ENCODE data around the gene FAM200C. TPM values are rescaled to one million over a fixed set of nuclear protein-coding genes. Genes with fewer than 3 reads are reported as not detected.

Gene FAM200C
- polyA plus RNA-seq, 1 donor (not counting 4 experiments of a cell fraction or from before 2014, with no cell fraction given): 1.7 TPM

DNA sequence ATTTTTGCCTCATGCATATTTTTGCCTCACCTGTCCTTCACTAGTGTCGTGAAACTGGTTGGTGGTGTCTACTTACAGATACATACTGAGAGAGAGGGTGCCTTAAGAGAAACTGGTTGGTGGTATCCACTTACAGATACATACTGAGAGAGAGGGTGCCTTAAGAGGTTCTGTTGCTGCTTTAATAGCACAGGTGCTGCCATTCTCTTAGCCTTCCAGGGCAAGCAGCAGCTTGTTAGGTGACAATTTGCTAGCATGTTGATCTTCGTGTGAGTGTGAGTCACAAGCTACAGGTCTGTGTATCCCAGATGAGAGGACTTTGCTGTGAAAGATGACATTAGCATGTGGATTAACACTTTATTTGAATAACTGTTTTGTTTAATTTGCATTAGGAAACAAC, 23.2 kb upstream of the FAM200C start:
- no peak for DNase-seq (ENCODE audit: low read depth, low spot score)
- no peaks in the 10 kb centered on the region for H3K27me3 ChIP-seq (ENCODE audit: control insufficient read depth, extremely low read depth, insufficient read depth, low read length)
- peak overlapping the region; percentile 1 to 87 (median 79) for H3K4me3 ChIP-seq (ENCODE audit: control insufficient read depth in 2 of 3, extremely low read depth in 1 of 3, insufficient read depth in 2 of 3, low read depth in 1 of 3, low read length in 3 of 3)
- H3K27ac ChIP-seq (ENCODE audit: control insufficient read depth, insufficient read depth, low read length): peak overlapping the region; percentile 90
- no peaks in the 10 kb centered on the region for H4K20me1 ChIP-seq (ENCODE audit: control insufficient read depth, extremely low read depth, insufficient read depth, low read length)
- FAIRE-seq: peak; percentile 83
- TF ChIP-seq, protein P1, sequence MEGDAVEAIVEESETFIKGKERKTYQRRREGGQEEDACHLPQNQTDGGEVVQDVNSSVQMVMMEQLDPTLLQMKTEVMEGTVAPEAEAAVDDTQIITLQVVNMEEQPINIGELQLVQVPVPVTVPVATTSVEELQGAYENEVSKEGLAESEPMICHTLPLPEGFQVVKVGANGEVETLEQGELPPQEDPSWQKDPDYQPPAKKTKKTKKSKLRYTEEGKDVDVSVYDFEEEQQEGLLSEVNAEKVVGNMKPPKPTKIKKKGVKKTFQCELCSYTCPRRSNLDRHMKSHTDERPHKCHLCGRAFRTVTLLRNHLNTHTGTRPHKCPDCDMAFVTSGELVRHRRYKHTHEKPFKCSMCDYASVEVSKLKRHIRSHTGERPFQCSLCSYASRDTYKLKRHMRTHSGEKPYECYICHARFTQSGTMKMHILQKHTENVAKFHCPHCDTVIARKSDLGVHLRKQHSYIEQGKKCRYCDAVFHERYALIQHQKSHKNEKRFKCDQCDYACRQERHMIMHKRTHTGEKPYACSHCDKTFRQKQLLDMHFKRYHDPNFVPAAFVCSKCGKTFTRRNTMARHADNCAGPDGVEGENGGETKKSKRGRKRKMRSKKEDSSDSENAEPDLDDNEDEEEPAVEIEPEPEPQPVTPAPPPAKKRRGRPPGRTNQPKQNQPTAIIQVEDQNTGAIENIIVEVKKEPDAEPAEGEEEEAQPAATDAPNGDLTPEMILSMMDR (optimal IDR thresholded peaks at IDR 0.05 in 1 of 3, IDR thresholded peaks at IDR 0.05 in 1 of 3, conservative IDR thresholded peaks at IDR 0.05 in 1 of 3; ENCODE audit: extremely low read depth in 1 of 3, insufficient read depth in 2 of 3, low read length in 3 of 3): no peak
- no peak for TF ChIP-seq EZH2 (IDR thresholded peaks at IDR 0.05; ENCODE audit: low read length)
- H3K36me3 ChIP-seq (ENCODE audit: control insufficient read depth in 2 of 2, extremely low read depth in 1 of 2, insufficient read depth in 2 of 2, low read length in 2 of 2): peaks cover 4 to 20% of the 10 kb centered on the region in 2 experiments
- dilution Hi-C loops (cut with MboI; ENCODE audit: extremely low pct_ligation_motif_present, low sequenced_read_pairs): no loop called here
- H3K9me3 ChIP-seq (ENCODE audit: control insufficient read depth, low read depth, low read length): no peaks in the 10 kb centered on the region
- peak overlapping the region; percentile 81 for H3K9ac ChIP-seq (ENCODE audit: control insufficient read depth, extremely low read depth, insufficient read depth, low read length)
- no peaks in the 10 kb centered on the region for H3K9me1 ChIP-seq (ENCODE audit: control insufficient read depth, extremely low read depth, insufficient read depth, low read length)
- no peak overlapping the region for H2AFZ ChIP-seq (ENCODE audit: control insufficient read depth, low read length)
- H3K4me2 ChIP-seq (ENCODE audit: control insufficient read depth, extremely low read depth, insufficient read depth, low read depth, low read length): peak overlapping the region; percentile 97
- H3K4me1 ChIP-seq (ENCODE audit: control insufficient read depth, extremely low read depth, insufficient read depth, low read length): peaks cover 34% of the 10 kb centered on the region
- H3K79me2 ChIP-seq (ENCODE audit: control insufficient read depth, insufficient read depth, low read length): peaks cover 31% of the 10 kb centered on the region

DNA sequence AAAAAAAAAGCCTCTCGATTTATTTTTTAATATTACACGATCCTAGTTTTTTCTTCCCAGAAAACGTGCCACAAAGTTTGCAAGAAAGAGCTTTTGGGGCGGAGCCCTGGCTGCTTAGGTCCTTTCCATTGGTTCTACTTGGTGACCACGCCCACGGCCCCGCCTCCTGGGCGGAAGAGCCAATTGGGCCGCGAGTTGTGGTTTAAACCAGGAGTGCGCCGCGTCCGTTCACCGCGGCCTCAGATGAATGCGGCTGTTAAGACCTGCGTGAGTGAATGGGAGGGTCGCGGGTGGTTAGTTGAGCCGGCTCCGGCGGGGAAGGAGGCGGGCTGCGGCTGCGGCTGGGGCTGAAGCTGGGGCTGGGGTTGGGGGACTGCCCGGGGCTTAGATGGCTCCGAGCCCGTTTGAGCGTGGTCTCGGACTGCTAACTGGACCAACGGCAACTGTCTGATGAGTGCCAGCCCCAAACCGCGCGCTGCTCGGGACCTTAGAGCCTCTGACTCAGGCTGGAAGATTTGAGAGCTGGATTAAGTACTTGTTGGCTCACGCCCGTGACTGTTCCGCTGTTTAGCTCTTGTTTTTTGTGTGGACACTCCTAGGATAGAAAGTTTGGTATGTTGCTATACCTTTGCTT, 21.9 kb upstream of the FAM200C start, which contains the start of gene PTTG1:
Gene PTTG1 (plus strand): TSS at position 231 of the 634 bp plus-strand sequence. CDS start 458 bp downstream, outside the sequence.
- no peaks in the 10 kb centered on the region for H4K20me1 ChIP-seq (ENCODE audit: control insufficient read depth, extremely low read depth, insufficient read depth, low read length)
- H3K36me3 ChIP-seq (ENCODE audit: control insufficient read depth in 2 of 2, extremely low read depth in 1 of 2, insufficient read depth in 2 of 2, low read length in 2 of 2): peaks cover 2 to 16% of the 10 kb centered on the region in 2 experiments
- H3K79me2 ChIP-seq (ENCODE audit: control insufficient read depth, insufficient read depth, low read length): peaks cover 45% of the 10 kb centered on the region
- no peaks in the 10 kb centered on the region for H3K9me1 ChIP-seq (ENCODE audit: control insufficient read depth, extremely low read depth, insufficient read depth, low read length)
- H3K4me1 ChIP-seq (ENCODE audit: control insufficient read depth, extremely low read depth, insufficient read depth, low read length): peaks cover 42% of the 10 kb centered on the region
- H3K4me3 ChIP-seq (ENCODE audit: control insufficient read depth in 2 of 3, extremely low read depth in 1 of 3, insufficient read depth in 2 of 3, low read depth in 1 of 3, low read length in 3 of 3): peak within 1 kb of the TSS; percentile 62 to 87 (median 79)
- DNase-seq (ENCODE audit: low read depth, low spot score) (peak; percentile 76), FAIRE-seq (peak; percentile 89)
- H3K4me2 ChIP-seq (ENCODE audit: control insufficient read depth, extremely low read depth, insufficient read depth, low read depth, low read length): peak within 1 kb of the TSS; percentile 97
- TF ChIP-seq, protein P1 (optimal IDR thresholded peaks at IDR 0.05 in 1 of 3, IDR thresholded peaks at IDR 0.05 in 1 of 3, conservative IDR thresholded peaks at IDR 0.05 in 1 of 3; ENCODE audit: extremely low read depth in 1 of 3, insufficient read depth in 2 of 3, low read length in 3 of 3): no peak
- no peak for TF ChIP-seq EZH2 (IDR thresholded peaks at IDR 0.05; ENCODE audit: low read length)
- H3K9ac ChIP-seq (ENCODE audit: control insufficient read depth, extremely low read depth, insufficient read depth, low read length): peak within 1 kb of the TSS; percentile 81
- no peaks in the 10 kb centered on the region for H3K27me3 ChIP-seq (ENCODE audit: control insufficient read depth, extremely low read depth, insufficient read depth, low read length)
- H3K27ac ChIP-seq (ENCODE audit: control insufficient read depth, insufficient read depth, low read length): peak within 1 kb of the TSS; percentile 90
- peak within 1 kb of the TSS; percentile 52 for H2AFZ ChIP-seq (ENCODE audit: control insufficient read depth, low read length)
- no peaks in the 10 kb centered on the region for H3K9me3 ChIP-seq (ENCODE audit: control insufficient read depth, low read depth, low read length)
- dilution Hi-C loops (cut with MboI; ENCODE audit: extremely low pct_ligation_motif_present, low sequenced_read_pairs): no loop called here

Data from keratinocyte (primary cell).